ENCODE results near the gene RBL2.
A peak's percentile ranks its signal among the peaks of the same experiment; 100 is the strongest.
"Not testable (repeated sequence)": the region's sequence is repeated elsewhere in the genome, so short reads cannot be mapped to it uniquely, and the experiment has no call there.

Gene RBL2

GRCh38 chr16:53434377-53435065 is at the start of gene RBL2:
Gene RBL2, plus strand, starts transcription at chr16:53434471. Its CDS starts 86 bp downstream, at chr16:53434557.
- peak; percentile 52 to 73 for DNase-seq (ENCODE audit: low read depth in 2 of 2, low spot score in 1 of 2)

DNA sequence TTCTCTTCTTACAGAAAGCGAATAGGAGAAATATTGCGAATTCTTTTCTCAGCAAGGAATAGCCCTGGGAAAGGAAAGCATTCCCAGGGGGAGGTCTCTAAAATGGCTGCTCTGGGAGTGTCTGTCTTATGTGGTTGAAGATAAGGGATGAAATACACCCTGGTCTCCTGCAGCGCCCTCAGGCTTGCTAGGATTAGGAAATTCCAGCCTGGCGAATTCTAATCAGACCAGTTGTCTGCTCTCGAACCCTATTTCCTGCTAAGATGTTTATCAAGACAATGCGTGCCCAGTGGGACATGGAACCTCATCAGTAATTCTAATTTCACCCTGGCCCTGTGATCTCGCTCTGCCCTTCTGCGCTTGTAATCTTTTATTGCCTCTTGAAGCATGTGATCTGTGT is 49.7 kb upstream of the RBL2 start:
- DNase-seq (ENCODE audit: low read depth in 2 of 2, low spot score in 1 of 2) = not testable (repeated sequence)

- no peak for DNase-seq (ENCODE audit: low read depth in 2 of 2, low spot score in 1 of 2)
Observed at GRCh38 chr16:53404959-53405358, 29.3 kb upstream of the RBL2 start.

DNA sequence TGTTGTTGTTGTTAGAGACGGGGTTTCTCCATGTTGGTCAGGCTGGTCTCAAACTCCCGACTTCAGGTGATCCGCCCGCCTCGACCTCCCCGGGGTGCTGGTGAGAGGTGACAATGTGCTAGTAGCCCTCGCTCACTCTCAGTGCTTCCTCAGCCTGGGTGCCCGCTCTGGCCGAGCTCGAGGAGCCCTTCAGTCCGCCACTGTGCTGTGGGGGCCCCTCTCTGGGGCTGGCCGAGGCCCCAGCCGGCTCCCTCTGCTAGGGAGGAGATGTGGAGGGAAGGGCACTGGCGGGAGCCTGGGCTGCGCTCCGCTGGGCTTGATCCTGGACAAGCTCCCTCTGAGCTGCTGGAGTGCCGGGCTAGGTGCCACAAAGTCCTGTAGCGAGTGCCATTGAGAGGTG is 21.7 kb upstream of the RBL2 start:
- DNase-seq (ENCODE audit: low read depth in 2 of 2, low spot score in 1 of 2) = no peak

DNA sequence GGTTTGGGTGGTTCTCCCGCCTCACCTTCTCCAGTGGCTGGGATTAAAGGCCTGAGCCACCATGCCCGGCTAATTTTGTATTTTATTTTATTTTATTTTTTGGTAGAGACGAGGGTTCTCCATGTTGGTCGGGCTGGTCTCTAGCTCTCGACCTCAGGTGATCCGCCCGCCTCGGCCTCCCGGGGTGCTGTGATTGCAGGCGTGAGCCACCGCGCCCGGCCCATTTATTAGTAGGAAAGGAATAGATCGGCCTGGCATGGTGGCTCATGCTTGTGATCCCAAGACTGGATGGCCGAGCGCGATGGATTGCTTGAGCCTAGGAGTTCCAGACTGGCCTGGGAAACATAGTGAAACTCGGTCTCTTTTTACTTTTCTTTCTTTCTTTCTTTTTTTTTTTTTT is 20.4 kb upstream of the RBL2 start:
- no peak for DNase-seq (ENCODE audit: low read depth in 2 of 2, low spot score in 1 of 2)

DNA sequence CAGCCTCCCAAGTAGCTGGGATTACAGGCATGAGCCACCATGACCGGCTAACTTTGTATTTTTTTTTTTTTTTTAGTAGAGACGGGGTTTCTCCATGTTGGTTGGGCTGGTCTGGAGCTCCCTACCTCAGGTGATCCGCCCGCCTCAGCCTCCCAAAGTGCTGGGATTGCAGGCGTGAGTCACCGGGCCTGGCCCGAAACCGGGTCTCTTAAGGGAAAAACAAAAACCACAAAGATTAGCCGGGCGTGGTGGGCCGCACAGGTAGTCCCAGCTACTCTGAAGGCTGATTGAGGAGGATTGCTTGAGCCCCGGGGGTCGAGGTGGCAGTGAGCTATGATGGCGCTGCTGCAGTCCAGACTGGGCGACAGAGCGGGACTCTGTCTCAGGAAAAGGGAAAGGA is 19.9 kb upstream of the RBL2 start:
- DNase-seq (ENCODE audit: low read depth in 2 of 2, low spot score in 1 of 2) = no peak

DNA sequence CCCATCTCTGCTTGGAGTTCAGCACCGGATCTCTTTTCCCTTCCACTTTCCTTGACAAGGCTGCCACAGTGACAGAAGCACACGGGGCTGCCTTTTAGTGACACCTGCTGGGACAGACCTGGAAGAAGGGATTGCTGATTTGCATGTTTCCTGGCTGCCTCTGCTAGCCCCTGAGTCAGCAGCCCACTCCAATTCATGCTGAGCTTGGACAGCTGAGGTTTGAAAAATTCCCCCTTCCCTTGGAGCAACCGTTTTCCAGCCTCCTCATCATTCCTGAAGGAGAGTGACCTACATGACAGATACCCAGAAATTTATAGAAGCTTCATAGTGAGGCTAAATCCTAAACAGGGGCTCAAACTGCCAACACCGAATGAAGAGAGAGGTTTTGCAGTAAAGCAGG is 18.8 kb upstream of the RBL2 start:
- DNase-seq (ENCODE audit: low read depth in 2 of 2, low spot score in 1 of 2) = no peak

GRCh38 chr16:53417011-53417410 is 17.3 kb upstream of the RBL2 start:
- no peak for DNase-seq (ENCODE audit: low read depth in 2 of 2, low spot score in 1 of 2)

DNA sequence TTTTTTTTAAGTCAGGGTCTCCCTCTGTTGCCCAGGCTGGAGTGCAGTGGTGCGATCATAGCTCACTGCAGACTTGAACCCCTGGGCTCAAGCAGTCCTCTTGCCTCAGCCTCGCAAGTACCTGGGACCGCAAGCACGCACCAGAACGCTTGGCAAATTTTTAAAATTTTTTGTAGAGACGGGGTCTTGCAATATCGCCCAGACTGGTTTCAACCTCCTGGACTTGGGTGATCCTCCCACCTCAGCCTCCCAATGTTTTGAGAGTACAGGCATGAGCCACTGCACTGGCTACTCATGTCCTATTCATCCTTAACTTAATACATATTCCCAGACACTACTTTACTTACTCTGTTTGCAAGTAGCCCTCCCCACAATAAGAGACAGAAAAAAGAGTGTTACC is 16.3 kb upstream of the RBL2 start:
- DNase-seq (ENCODE audit: low read depth in 2 of 2, low spot score in 1 of 2) = no peak

GRCh38 chr16:53419383-53419709 is 14.9 kb upstream of the RBL2 start:
- not testable (repeated sequence) for DNase-seq (ENCODE audit: low read depth in 2 of 2, low spot score in 1 of 2)

DNA sequence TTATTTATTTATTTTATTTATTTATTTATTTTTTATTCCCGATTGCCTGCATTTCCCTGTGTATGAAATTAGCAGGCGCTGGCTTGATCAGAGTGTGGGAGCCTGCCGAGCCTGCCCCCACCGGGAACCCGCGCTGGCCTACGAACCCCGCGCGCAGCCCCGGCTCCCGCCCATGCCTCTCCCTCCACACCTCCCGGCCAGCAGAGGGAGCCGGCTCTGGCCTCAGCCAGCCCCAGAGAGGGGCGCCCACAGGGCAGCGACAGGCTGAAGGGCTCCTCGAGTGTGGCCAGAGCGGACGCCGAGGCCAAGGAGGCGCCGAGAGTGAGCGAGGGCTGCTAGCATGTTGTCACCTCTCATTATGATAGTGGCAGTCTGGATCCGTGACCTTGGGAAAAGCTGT is 13.0 kb upstream of the RBL2 start:
- no peak for DNase-seq (ENCODE audit: low read depth in 2 of 2, low spot score in 1 of 2)

DNA sequence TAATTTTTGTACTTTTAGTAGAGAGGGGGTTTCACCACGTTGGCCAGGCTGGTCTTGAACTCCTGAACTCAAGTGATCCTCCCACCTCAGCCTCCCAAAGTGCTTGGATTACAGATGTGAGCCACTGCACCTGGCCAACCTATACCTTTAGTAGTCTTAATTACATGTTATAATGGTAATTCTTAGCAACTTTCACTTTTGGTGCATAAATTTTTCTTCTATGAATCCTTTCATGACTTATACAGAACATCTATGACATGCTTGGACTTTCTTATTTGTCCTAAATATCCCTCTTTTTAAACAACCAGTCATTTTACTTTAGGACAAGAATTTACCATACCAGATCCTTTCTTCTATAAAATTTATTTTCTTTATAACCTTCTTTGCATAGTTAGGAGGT is 10.3 kb upstream of the RBL2 start:
- DNase-seq (ENCODE audit: low read depth in 2 of 2, low spot score in 1 of 2) = not testable (repeated sequence)

DNA sequence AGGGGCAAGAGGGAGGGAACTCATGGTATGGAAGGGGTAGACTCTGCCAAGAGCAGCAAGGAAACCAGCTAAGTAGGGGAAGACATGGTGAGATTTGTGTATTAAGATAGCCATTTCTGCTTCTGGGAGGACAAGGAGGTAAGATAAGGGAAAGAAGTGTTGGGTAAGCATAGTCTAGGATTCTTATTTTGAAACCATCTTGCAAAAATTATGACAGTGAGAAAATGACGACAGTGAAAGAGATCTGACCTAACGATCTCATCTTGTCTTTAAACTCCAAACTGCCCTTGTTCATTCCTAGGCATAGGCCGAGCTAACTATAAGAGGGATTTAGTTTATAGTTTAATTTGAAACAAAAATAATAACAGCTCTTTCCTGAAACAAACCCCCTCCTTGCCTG is 5.6 kb upstream of the RBL2 start:
- DNase-seq (ENCODE audit: low read depth in 2 of 2, low spot score in 1 of 2) = no peak

DNA sequence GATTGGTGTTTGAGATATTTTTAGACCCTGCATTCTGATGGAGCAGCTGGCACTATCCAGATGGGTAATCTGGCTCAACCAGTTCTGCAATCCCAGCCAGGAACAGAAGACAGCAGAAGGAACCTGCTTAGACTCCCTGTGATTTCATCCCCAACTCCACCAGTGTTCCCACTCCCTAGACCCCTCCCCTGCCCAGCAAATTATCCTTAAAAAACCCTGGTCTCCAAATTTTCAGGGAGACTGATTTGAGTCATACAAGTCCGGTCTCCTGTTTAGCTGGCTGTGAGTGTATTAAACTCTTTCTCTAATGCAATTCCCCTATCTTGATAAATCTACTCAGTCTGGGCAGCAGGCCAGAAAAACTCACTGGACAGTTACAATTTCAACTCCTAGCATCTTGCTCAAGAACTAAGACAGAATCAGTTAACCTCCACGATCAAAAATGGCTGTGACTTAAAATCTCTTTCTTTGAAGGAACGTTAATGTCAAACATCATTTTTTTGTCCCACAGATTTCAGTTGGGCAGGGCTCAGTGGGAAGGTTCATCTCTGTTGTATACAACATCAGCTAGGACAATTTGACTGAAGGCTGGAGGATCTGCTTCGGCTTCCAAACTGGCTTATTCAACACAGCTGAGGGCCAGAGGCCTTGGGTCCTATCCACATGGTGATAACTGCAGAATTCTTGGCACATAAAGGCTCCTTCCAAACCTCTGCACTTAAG is 4.9 kb upstream of the RBL2 start:
- DNase-seq (ENCODE audit: low read depth in 2 of 2, low spot score in 1 of 2) = no peak

DNA sequence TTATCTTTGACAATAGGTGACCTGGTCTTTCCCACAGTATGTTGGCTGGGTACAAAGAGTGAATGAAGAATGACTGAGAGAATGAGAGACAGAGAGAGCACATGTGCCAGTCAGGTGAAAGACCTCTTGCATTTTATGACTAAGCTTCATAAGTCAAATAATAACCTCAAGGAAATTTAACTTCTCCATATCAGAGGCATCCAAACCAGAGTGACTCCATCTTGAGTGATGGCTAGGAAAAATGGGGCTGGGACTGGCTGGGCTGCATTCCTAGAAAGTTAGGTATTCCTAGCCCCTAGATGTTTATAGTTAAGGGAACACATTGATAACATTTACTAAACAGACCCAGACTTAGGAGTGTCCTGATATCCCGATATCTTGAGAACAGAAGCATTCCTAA is 3.9 kb upstream of the RBL2 start:
- DNase-seq (ENCODE audit: low read depth in 2 of 2, low spot score in 1 of 2) = no peak

- no peak for DNase-seq (ENCODE audit: low read depth in 2 of 2, low spot score in 1 of 2)
Observed at GRCh38 chr16:53433509-53433908, 762 bp upstream of the RBL2 start.

- no peak for DNase-seq (ENCODE audit: low read depth in 2 of 2, low spot score in 1 of 2)
Observed at GRCh38 chr16:53433930-53434376, 318 bp upstream of the RBL2 start.

DNA sequence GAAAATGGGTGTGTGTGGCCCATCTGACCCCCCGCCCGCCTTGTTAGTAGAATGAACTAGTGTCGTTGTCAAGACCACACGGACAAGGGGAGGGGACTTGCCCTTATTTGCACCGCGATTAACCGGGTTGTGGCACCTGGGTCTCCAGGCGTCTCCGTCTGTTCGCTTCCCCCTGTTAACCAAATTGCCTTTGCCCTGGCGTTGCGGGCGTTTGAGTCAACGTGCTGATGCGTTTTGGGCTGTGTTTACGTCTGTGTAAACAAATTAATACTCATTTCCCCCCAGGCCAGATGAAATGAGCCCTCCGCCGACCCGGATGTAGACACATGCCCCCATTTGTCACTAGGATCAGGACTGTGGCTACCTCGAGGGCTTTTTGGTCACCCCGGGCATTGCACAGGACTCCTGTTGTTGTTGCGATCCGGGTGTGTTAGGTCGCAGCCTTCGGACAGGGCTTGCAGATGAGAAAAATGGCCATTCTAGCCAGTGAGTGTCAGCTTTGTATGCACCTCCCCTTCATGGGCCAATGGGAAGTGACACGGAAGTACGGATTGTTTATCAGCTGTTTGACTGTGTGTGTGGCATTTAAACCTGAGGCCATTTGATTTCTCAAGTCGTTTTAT is 906 bp downstream of the RBL2 start:
- DNase-seq (ENCODE audit: low read depth in 2 of 2, low spot score in 1 of 2) = peak; percentile 37 to 41

DNA sequence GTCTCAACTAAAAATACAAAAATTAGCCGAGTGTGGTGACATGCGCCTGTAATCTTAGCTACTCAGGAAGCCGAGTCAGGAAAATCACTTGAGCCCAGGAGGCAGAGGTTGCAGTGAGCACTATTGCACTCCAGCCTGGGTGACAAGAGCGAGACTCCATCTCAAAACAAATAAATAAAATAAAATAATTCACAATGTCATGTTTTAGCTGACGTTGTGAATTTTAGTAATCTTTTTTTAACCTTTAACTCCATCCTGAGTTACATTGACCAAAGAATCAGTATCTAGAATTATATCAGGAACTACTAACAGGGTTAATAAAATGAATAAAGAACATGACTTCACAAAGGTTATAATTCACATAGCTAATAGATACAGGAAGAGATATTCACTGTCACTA is 5.9 kb downstream of the RBL2 start:
- DNase-seq (ENCODE audit: low read depth in 2 of 2, low spot score in 1 of 2) = no peak

DNA sequence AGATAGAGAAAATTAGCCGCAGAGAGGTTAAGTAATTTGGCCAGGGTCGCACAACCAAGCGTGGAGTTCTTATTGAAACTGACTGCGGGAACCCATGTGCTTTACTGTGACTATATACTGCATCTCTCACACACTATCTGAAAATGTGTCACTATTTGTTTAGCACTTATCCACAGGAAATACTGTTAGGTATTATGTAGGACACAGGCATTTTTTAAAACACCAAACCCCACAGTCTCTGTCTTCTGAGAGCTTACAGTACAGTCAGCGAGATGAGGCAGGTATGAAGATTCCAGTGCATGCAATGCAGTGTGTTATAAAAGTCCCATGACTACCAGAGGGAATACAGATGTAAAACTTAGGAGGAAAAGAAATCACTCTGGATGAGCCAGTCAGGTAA is 11.3 kb downstream of the RBL2 start:
- DNase-seq (ENCODE audit: low read depth in 2 of 2, low spot score in 1 of 2) = no peak

DNA sequence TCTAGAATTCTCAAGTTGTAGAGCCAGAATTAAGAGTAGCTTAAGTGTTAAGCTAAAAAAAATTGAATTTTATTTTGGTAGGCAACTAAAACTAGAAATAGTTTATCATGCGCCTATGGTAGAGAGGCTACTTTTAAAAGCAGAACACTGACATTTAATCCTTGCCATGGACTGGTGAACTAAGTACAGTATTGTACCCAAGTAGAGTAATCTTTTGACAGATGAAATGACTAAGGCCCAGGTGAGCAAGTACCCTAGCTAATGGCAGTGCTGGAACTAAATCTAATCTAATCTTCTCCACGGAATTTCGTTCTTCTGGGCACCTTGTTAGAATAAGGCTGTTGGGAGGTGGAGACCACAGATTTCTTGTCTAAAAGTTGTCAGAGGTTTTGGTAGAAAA is 11.8 kb downstream of the RBL2 start:
- DNase-seq (ENCODE audit: low read depth in 2 of 2, low spot score in 1 of 2) = no peak

GRCh38 chr16:53449816-53450517 is 15.7 kb downstream of the RBL2 start:
- no peak for DNase-seq (ENCODE audit: low read depth in 2 of 2, low spot score in 1 of 2)
